HG03520 (cell line): ENCODE measurements around the gene LDLRAD2.

ENCODE experiments used
- ATAC-seq: cut with Tn5 transposase; IDR thresholded peaks from one replicate; pipeline ENCODE4 v1.9.1; 2021; ENCODE audit warnings: mild to moderate bottlenecking, moderate library complexity; ENCODE audit not compliant: unreplicated experiment

LDLRAD2 gene

GRCh38 chr1:21857840-21858670, 46.0 kb downstream of the LDLRAD2 start:
- no peak for ATAC-seq

GRCh38 chr1:21859669-21860179, 47.7 kb downstream of the LDLRAD2 start:
- ATAC-seq = no peak

GRCh38 chr1:21860971-21861370, 48.9 kb downstream of the LDLRAD2 start:
- ATAC-seq = no peak

GRCh38 chr1:21861602-21862429, 49.8 kb downstream of the LDLRAD2 start:
- no peak for ATAC-seq

GRCh38 chr1:21863981-21864380, 51.9 kb downstream of the LDLRAD2 start:
- ATAC-seq = no peak

GRCh38 chr1:21864730-21865129, 52.7 kb downstream of the LDLRAD2 start:
- no peak for ATAC-seq

GRCh38 chr1:21865609-21865942, 53.5 kb downstream of the LDLRAD2 start:
- no peak for ATAC-seq

- no peak for ATAC-seq
Measured at GRCh38 chr1:21865943-21866706, 54.1 kb downstream of the LDLRAD2 start.

- ATAC-seq = no peak
Measured at GRCh38 chr1:21866707-21867043, 54.6 kb downstream of the LDLRAD2 start.

GRCh38 chr1:21867451-21867996, 55.5 kb downstream of the LDLRAD2 start:
- no peak for ATAC-seq

- ATAC-seq = no peak
Measured at GRCh38 chr1:21868482-21868881, 56.4 kb downstream of the LDLRAD2 start.

- no peak for ATAC-seq
Measured at GRCh38 chr1:21868941-21869454, 56.9 kb downstream of the LDLRAD2 start.

GRCh38 chr1:21869620-21870121, 57.6 kb downstream of the LDLRAD2 start:
- ATAC-seq = no peak

- ATAC-seq = no peak
Measured at GRCh38 chr1:21870611-21871010, 58.5 kb downstream of the LDLRAD2 start.

- no peak for ATAC-seq
Measured at GRCh38 chr1:21871943-21872342, 59.9 kb downstream of the LDLRAD2 start.

GRCh38 chr1:21872445-21873079, 60.5 kb downstream of the LDLRAD2 start:
- ATAC-seq = no peak

GRCh38 chr1:21873174-21873573, 61.1 kb downstream of the LDLRAD2 start:
- no peak for ATAC-seq

GRCh38 chr1:21873761-21874160, 61.7 kb downstream of the LDLRAD2 start:
- no peak for ATAC-seq

- ATAC-seq = no peak
Measured at GRCh38 chr1:21874328-21874727, 62.3 kb downstream of the LDLRAD2 start.
